Renal pelvis (tissue), 4 donors: ENCODE data around the gene TBC1D5. TPM values are rescaled to one million over a fixed set of nuclear protein-coding genes. Genes with fewer than 3 reads are reported as not detected.
"Not testable (repeated sequence)": the region's sequence is repeated elsewhere in the genome, so short reads cannot be mapped to it uniquely, and the experiment has no call there.

ENCODE experiments used
- DNase-seq: peaks from one replicate; pipeline ENCODE4 v3.0.0-alpha.2; 2013
- polyA plus RNA-seq, 3 donors: library from polyadenylated mRNA; unstranded; fragments of 120-200 nt; gene quantifications; one replicate each; pipeline ENCODE4 v1.2.1, GENCODE V29; 2013; ENCODE audit not compliant: insufficient read length in 3 of 3

TBC1D5 gene
- polyA plus RNA-seq, 3 donors: 46.4 to 52.8 (median 48.8) TPM

DNA sequence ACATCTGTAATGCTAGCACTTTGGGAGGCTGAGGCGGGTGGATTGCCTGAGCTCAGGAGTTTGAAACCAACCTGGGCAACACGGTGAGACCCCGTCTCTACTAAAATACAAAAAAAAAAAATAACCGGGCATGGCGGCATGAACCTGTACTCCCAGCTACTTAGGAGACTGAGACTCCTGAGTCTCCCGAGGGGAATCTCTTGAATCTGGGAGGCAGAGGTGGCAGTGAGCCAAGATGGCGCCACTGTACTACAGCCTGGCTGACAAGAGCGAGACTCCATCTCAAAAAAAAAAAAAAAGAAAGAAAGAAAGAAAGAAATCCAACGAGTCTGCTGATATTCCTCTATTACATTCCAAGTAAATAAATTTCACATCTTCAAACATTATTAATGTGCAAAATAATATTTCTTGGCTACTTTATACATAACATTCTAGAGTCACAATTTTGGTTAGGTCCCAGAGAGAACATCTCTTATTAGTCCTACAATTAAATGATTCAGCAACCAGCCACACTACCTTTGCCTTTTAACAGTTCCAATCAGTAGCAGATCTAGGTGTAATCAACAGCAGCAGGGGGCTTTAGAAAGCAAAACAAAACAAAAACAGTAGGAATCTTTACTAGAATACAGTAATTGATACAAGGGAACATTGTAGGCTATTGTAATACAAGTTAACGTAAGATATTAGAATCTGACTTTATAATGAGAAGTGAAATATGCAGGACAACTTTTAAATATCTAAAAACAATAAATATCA, 195.8 kb downstream of the TBC1D5 start:
- no peak for DNase-seq

- no peak for DNase-seq
Measured at GRCh38 chr3:17544632-17545031, 197.8 kb downstream of the TBC1D5 start.

- no peak for DNase-seq
Measured at GRCh38 chr3:17542591-17542990, 199.8 kb downstream of the TBC1D5 start.

DNA sequence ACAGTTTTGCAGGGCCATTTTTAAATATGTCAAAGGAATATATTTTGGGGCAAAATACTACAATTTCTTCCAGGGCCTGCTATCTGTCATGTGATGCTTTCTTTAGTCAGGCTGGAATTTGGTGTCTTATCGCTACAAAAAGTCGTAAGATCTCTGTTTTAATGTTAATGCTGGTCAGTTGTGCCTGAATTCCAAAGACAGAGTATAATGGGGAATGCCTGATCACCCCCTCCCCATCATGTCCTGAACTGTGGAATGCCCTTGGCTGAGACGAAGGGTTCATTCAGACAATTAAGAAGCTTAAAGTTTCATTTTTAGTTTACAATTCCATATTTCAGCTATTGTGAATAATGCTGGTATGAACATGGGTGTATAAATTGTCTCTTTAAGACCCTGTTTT, 203.0 kb downstream of the TBC1D5 start:
- DNase-seq: no peak

DNA sequence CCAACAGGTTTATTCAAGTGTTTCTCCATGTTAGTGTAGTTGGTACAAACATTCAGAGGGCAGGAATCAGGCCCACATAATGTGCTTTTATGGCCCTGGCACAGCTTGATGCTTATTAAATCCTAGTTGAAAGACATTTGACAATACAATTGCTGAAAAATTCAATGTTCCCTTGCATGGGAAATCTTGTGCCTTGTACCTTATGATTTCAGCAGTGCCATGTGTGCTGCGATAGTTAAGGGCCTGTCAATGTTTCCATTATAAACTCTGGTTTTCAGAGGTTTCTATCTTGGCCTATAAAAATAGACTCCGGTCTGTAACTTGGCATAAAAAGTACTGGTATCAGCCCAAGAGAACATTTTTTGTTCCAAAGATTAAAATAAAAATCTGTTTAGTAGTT, 207.2 kb downstream of the TBC1D5 start:
- DNase-seq: no peak

- DNase-seq: not testable (repeated sequence)
Measured at GRCh38 chr3:17532446-17532845, 210.0 kb downstream of the TBC1D5 start.

DNA sequence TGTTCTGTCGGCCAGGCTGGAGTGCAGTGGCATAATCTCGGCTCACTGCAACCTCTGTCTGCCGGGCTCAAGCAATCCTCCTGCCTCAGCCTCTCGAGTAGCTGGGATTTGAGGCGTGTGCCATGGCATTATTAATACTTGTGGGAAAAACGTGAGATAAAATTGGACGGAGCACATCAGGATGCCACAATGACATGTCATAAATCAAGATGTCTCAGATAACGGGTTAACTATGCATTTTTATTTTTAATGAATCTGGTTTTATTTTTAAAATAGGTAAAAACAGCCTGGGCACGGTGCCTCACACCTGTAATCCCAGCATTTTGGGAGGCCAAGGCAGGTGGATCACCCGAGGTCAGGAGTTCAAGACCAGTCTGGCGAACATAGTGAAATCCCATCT, 212.8 kb downstream of the TBC1D5 start:
- no peak for DNase-seq

GRCh38 chr3:17518189-17519059, 224.0 kb downstream of the TBC1D5 start:
- DNase-seq: no peak

DNA sequence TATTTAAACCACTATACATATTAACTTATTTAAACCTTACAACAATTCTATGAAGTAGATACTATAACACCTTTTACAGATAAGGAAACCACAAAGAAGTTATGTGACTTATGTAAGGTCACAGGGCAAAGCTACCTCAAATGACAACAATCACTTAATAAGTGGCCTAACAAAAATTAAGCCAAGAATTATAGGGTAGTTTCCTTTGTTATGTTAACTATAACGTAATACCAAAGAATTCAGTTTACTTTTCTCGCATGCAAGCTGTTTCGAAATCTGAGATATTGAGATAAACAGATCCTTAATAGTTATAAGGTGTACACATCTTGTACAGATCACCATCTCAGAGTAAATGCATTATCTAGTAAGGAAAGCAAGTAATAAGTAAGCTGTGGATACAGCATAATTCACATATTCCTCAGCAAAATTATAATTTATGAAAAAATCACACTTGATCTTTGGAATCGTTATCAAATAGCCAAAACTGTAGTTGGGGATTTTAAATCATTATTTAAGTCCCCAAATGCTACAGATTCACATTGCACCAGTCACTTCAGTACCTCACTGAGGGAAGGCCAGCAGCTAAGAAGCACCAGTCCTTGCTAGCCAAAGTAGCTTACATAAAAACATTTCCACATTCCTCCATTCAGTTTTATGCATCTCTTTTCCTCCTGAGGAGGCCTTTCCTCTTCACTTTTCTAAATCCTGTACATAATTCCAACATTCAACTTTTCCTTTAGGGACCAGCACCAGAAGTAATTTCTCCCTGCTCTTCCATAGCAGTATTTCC, 226.8 kb downstream of the TBC1D5 start:
- no peak for DNase-seq

DNA sequence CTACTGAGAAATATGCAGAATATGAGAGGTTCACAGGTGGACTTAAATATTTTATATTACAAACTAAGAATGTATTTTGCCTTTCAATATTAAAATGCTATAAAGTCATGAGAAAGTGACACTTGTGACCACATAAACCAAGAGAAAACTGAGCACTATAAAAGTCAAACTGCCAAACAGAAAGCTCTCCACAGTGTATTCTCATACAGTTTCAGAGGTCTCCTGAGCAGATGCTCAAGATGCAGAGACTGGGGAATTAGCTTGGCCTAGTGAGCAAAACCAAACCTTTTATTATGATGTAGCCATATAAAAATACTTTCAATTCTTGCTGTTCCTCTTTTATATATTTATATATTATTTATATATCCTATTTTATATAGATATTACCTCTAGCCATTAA, 227.8 kb downstream of the TBC1D5 start:
- no peak for DNase-seq

DNA sequence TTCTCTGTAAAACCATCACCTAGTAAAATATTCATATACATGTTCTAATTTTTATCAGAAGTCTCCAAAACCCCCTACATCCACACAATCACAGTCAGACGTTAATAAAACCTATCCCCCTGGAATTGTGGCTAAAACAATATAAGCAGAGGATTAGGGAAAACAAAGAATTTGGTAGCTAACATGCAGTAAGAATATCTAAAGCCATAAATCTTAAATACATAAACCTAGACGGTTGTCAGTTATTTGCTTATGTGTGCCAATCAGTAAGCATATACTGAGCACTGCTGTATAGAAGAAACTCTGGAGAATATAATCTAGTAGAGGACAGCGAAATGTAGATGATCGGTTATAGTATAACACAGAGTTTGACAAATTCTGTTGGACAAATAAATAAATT, 232.2 kb downstream of the TBC1D5 start:
- DNase-seq: no peak

GRCh38 chr3:17508180-17508752, 234.2 kb downstream of the TBC1D5 start:
- no peak for DNase-seq

DNA sequence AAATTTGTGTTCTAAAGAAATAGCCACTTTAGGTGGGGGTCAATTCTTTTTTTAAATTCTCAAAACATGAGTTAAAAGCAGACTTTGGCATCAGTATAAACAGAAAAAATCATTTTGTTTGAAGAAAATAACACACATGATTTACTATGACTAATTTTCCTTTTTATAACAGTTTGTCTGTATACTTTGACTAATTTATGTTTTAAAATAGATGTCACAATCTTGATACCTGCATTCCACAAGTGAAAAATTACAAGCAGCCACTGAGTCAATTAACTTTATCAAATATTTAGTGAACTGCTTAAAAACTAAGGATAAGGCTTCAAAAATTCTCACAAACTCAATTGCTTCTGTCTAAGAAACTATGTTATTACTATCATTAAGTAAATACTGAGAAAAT, 235.0 kb downstream of the TBC1D5 start:
- DNase-seq: no peak

DNA sequence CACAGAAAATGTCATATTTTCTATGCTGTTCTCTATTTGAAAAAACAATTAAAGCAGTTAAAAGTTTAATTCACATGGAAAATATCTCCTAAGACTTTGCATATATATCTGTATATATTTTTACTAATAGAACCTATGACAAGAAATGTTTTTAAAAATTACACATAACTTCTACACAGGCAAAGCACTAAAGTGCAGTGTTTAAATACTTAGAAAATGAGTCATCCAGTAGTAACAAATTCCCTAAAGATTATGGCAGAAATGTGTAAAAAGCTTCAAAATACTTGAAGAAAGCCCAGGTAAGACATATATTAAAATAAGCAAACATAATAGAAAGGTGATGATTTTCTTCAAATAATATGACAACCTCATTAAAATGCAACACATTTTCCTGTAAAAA, 236.6 kb downstream of the TBC1D5 start:
- no peak for DNase-seq

DNA sequence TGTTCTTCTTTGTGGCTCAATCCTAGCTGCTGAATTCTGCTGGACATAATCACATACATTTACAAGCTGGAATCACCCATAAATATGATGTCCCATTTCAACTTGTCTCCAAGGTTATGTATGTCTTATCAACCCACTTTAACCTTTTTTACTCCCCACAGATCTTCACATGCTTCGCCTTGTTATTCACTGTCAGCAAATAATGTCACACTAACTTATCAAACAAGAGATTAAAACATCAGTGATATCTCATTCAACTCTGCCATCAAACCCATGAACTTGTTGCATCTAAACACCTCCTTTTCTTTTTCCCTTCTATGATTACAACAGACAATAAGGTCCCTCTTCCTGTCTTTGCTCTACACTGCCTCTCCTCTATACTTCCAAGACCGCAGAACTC, 240.7 kb downstream of the TBC1D5 start:
- DNase-seq: no peak

DNA sequence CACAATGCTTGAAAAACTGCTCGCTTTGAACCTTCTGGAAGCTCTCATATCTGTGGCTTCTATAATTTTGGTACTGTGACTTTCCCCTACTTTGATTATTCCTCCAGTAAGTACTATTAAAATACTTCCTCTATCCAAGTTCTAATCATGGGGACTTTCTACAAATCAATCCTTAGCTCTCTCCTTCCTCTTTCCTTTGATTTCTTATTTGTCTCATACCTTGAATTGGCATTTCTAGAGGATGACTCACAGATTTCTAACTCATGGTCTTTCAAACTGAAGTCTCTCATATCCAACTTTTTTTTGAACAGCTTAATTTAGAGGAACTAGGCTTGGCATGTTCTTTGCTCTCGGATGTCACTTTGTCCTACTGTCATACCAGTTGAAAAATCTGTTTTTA, 241.8 kb downstream of the TBC1D5 start:
- DNase-seq: no peak

DNA sequence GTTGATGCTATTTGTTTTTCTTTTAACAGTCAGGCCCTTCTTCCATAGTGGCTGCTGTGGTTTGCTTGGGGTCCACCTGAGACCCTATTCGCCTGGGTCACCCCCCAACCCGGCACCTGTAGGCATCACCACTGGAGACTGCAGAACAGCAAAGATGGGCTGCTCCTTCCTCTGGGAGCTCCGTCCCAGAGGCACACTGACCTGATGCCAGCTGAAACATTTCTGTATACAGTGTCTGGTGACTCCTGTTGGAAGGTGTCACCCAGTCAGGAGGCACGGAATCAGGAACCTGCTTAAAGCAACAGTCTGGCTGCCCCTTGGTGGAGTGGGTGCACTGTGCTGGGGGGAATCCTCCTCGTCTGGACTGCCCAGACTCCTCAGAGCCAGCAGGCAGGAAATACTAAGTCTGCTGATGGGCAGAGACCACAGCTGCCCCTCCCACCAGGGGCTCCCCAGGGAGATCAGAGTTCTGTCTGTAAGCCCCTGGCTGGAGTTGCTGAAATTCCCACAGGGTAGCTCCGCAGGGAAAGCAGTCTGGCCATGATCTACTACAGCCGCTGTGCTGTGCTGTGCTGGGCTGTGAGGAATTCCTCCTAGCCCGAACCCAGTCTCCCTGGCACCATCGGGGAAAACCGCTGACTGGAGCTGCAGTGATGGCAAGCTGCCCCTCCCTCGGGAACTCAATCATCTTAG, 248.2 kb downstream of the TBC1D5 start:
- DNase-seq: no peak

GRCh38 chr3:17491601-17492000, 250.8 kb downstream of the TBC1D5 start:
- DNase-seq: no peak

DNA sequence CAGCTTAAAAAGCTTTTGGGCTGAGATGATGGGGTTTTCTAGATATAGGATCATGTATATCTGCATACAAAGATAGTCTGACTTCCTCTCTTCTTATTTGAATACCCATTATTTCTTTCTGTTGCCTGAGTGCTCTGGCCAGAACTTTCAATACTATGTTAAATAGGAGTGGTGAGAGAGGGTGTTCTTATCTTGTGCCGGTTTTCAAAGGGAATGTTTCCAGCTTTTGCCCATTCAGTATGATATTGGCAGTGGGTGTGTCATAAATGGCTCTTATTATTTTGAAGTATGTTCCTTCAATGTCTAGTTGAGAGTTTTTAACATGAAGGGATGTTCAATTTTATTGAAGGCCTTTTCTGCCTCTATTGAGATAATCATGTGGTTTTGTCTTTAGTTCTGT, 251.2 kb downstream of the TBC1D5 start:
- not testable (repeated sequence) for DNase-seq

GRCh38 chr3:17489139-17489538, 253.3 kb downstream of the TBC1D5 start:
- no peak for DNase-seq

DNA sequence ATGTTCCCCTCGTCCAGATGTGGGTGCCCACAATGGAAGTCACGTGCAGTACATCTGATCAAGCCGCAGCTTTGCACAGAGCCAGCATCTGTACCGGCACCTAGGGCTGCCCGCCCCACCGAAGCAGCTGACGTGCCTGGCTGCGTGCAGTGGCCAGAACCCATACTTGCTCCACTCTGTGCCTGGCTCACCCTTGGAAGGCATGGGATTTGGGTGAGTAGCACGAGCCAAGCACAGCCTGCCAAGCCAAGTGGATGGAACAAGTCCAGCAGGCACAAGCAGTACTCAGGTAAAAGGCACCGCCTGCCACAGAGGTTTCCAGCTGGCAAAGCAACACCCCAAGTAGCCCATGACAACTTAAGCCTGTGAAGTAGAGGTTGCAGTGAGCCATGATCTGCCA, 261.3 kb downstream of the TBC1D5 start:
- no peak for DNase-seq
